ENCODE results near the gene PKD1. TPM values are rescaled to one million over a fixed set of nuclear protein-coding genes. Genes with fewer than 3 reads are reported as not detected.
"Not testable (repeated sequence)": the region's sequence is repeated elsewhere in the genome, so short reads cannot be mapped to it uniquely, and the experiment has no call there.

The PKD1 gene
- total RNA-seq, 1 donor = 125 TPM

GRCh38 chr16:2126928-2127556 is 8.7 kb downstream of the PKD1 start:
- not testable (repeated sequence) for DNase-seq (ENCODE audit: low read depth in 2 of 3, low spot score in 2 of 3)

GRCh38 chr16:2126161-2126743 is 9.4 kb downstream of the PKD1 start:
- DNase-seq (ENCODE audit: low read depth in 2 of 3, low spot score in 2 of 3) = not testable (repeated sequence)

GRCh38 chr16:2125609-2126008 is 10.1 kb downstream of the PKD1 start:
- DNase-seq (ENCODE audit: low read depth in 2 of 3, low spot score in 2 of 3) = not testable (repeated sequence)

GRCh38 chr16:2124694-2125444 is 10.8 kb downstream of the PKD1 start:
- DNase-seq (ENCODE audit: low read depth in 2 of 3, low spot score in 2 of 3) = peak in 1 of 3 donors; percentile 25

- not testable (repeated sequence) for DNase-seq (ENCODE audit: low read depth in 2 of 3, low spot score in 2 of 3)
These were observed 11.4 kb downstream of the PKD1 start for GRCh38 chr16:2124377-2124693.

- not testable (repeated sequence) for DNase-seq (ENCODE audit: low read depth in 2 of 3, low spot score in 2 of 3)
These were observed 11.9 kb downstream of the PKD1 start for GRCh38 chr16:2123706-2124376.

- not testable (repeated sequence) for DNase-seq (ENCODE audit: low read depth in 2 of 3, low spot score in 2 of 3)
These were observed 12.6 kb downstream of the PKD1 start for GRCh38 chr16:2122934-2123683.

GRCh38 chr16:2122429-2122828 is 13.3 kb downstream of the PKD1 start:
- DNase-seq (ENCODE audit: low read depth in 2 of 3, low spot score in 2 of 3) = no peak

GRCh38 chr16:2121853-2122252 is 13.8 kb downstream of the PKD1 start:
- DNase-seq (ENCODE audit: low read depth in 2 of 3, low spot score in 2 of 3) = no peak

GRCh38 chr16:2121325-2121724 is 14.4 kb downstream of the PKD1 start:
- peak in 2 of 3 donors; percentile 42 to 72 for DNase-seq (ENCODE audit: low read depth in 2 of 3, low spot score in 2 of 3)

GRCh38 chr16:2117960-2118722 is 17.6 kb downstream of the PKD1 start:
- DNase-seq (ENCODE audit: low read depth in 2 of 3, low spot score in 2 of 3) = not testable (repeated sequence)

- DNase-seq (ENCODE audit: low read depth in 2 of 3, low spot score in 2 of 3) = not testable (repeated sequence)
These were observed 18.4 kb downstream of the PKD1 start for GRCh38 chr16:2117341-2117740.

GRCh38 chr16:2116428-2116827 is 19.3 kb downstream of the PKD1 start:
- DNase-seq (ENCODE audit: low read depth in 2 of 3, low spot score in 2 of 3) = not testable (repeated sequence)

GRCh38 chr16:2115591-2115973 is 20.1 kb downstream of the PKD1 start:
- DNase-seq (ENCODE audit: low read depth in 2 of 3, low spot score in 2 of 3) = no peak

GRCh38 chr16:2114885-2115590 is 20.7 kb downstream of the PKD1 start:
- not testable (repeated sequence) for DNase-seq (ENCODE audit: low read depth in 2 of 3, low spot score in 2 of 3)

GRCh38 chr16:2114225-2114624 is 21.5 kb downstream of the PKD1 start:
- DNase-seq (ENCODE audit: low read depth in 2 of 3, low spot score in 2 of 3) = not testable (repeated sequence)

- not testable (repeated sequence) for DNase-seq (ENCODE audit: low read depth in 2 of 3, low spot score in 2 of 3)
These were observed 23.1 kb downstream of the PKD1 start for GRCh38 chr16:2112539-2113106.

GRCh38 chr16:2111412-2112335 is 24.0 kb downstream of the PKD1 start:
- not testable (repeated sequence) for DNase-seq (ENCODE audit: low read depth in 2 of 3, low spot score in 2 of 3)

Data from hematopoietic multipotent progenitor cell (in vitro differentiated cells).